Spleen (tissue), 11 donors: ENCODE measurements around the gene RORC. TPM values are rescaled to one million over a fixed set of nuclear protein-coding genes. Genes with fewer than 3 reads are reported as not detected.

Experiments used
- DNase-seq: peaks from one replicate; pipeline ENCODE4 v3.0.0-alpha.2; 2020
- H3K27ac ChIP-seq, 8 donors: fragments of 200-600 bp; sonication (generic) in 7 of 8; 1 replicate in 4 of 8; 2 replicates in 4 of 8; pipeline versions ENCODE4 v1.5.0 to v1.8.0; 2016 to 2021; ENCODE audit warnings: inconsistent platforms in 4 of 8, mild to moderate bottlenecking in 4 of 8, moderate library complexity in 1 of 8
- H3K27me3 ChIP-seq, 7 donors: fragments of 200-600 bp; sonication (generic) in 6 of 7; replicated peaks in 1 of 7; 1 replicate in 4 of 7; 2 replicates in 3 of 7; pipeline versions ENCODE4 v1.5.0 to v1.8.0; 2016 to 2021; ENCODE audit warnings: inconsistent platforms in 3 of 7, mild to moderate bottlenecking in 1 of 7
- H3K36me3 ChIP-seq, 6 donors: fragments of 200-600 bp; sonication (generic) in 5 of 6; 1 replicate in 4 of 6; 2 replicates in 2 of 6; pipeline versions ENCODE4 v1.5.0 to v1.8.0; 2016 to 2021; ENCODE audit warnings: inconsistent platforms in 2 of 6
- H3K4me1 ChIP-seq, 6 donors: fragments of 200-600 bp; sonication (generic) in 5 of 6; 1 replicate in 3 of 6; 2 replicates in 3 of 6; pipeline versions ENCODE4 v1.5.0 to v1.8.0; 2016 to 2021; ENCODE audit warnings: inconsistent platforms in 3 of 6
- H3K4me3 ChIP-seq, 8 donors: fragments of 200-600 bp; sonication (generic) in 7 of 8; 1 replicate in 4 of 8; 2 replicates in 4 of 8; pipeline versions ENCODE4 v1.5.0 to v1.8.0; 2016 to 2021; ENCODE audit warnings: inconsistent platforms in 4 of 8, mild to moderate bottlenecking in 4 of 8, moderate library complexity in 2 of 8
- H3K9me3 ChIP-seq, 8 donors: fragments of 200-600 bp; sonication (generic) in 7 of 8; 1 replicate in 4 of 8; 2 replicates in 4 of 8; pipeline versions ENCODE4 v1.5.0 to v1.8.0; 2016 to 2021; ENCODE audit warnings: inconsistent platforms in 4 of 8
- CTCF ChIP-seq, 11 experiments: fragments of 200-600 bp in 7 of 11; fragments of 450-650 bp in 4 of 11; sonication (generic) in 4 of 11; IDR thresholded peaks in 8 of 11; conservative IDR thresholded peaks in 3 of 11; 1 replicate in 7 of 11; 2 replicates in 4 of 11; pipeline versions ENCODE4 v1.4.0 to v1.8.0; 2016 to 2021; ENCODE audit warnings: antibody characterized with exemption in 11 of 11, inconsistent platforms in 4 of 11, mild to moderate bottlenecking in 1 of 11
- POLR2A ChIP-seq, 3 donors: fragments of 450-650 bp; IDR thresholded peaks; one replicate each; pipeline ENCODE4 v1.5.1; 2017; ENCODE audit warnings: antibody characterized with exemption in 3 of 3, mild to moderate bottlenecking in 1 of 3
- POLR2AphosphoS5 ChIP-seq, 3 donors: sonication (generic); formaldehyde crosslinking; IDR thresholded peaks; one replicate each; pipeline ENCODE4 v1.5.1; 2017; ENCODE audit warnings: antibody characterized with exemption in 3 of 3
- WGBS, 5 donors: extraction: QIAGEN DNeasy Blood & Tissue Kit in 3 of 5; methylation state at CpG; one replicate each; pipeline versions ENCODE4 v1.1.5 to v1.1.7; 2013 to 2018; 5-methylcytosine and 5-hydroxymethylcytosine counted together
- intact Hi-C: fragments of 100-400 bp; cut with DNase I; formaldehyde crosslinking; loops from one replicate; pipeline ENCODE4 v1.15.0; 2023; ENCODE audit warnings: low total_unique reads
- polyA plus RNA-seq, 3 donors: library from polyadenylated mRNA; stranded (reverse); fragments of 200-250 nt; gene quantifications; one replicate each; pipeline ENCODE4 v1.2.1, GENCODE V29; 2013
- total RNA-seq, 7 donors: library from RNA; depleted of rRNA in 3 of 7; stranded (reverse); fragments of >200 nt in 3 of 7; fragmentation: NEBNext Ultra II Directional in 4 of 7; extraction: Animal tissue kit (Norgen Biotek cat#: 25700) in 4 of 7; gene quantifications; one replicate each; pipeline versions ENCODE4 v1.1.0 to v1.2.1, GENCODE V29; 2016 to 2021
- donor health status: healthy with polysubstance abuse.
- donor health status: DM: no; HTN: no; CAD: no; lungs with moderate emphysema.
- donor health status: DM: no; HTN: no; CAD: no.
- donor health status: Bipolar disorder and iron deficiency.
- donor health status: healthy.
- donor health status: DM: no; HTN: no; CAD: no.
- donor health status: DM: yes; HTN: yes; CAD: no.

The RORC gene
- total and polyA plus RNA-seq, 10 donors, result 0.14 to 4.1 (median 1.6) TPM

GRCh38 chr1:151814426-151814825 lies 17.2 kb downstream of the RORC start:
- WGBS, 5 donors, result 84 to 90% (median 88%) methylated on average over 14 to 15 of the region's 15 CpGs
- Histone ChIP-seq H3K27me3 (peaks cover 0 to 5% (median 0%) of the 10 kb centered on the region in 7 donors), H3K4me3 (no peak overlapping the region), H3K36me3 (no peaks in the 10 kb centered on the region), H3K9me3 (no peaks in the 10 kb centered on the region), H3K27ac (no peak overlapping the region), H3K4me1 (peaks cover 0 to 34% (median 18%) of the 10 kb centered on the region in 6 donors)
- no peak for TF ChIP-seq CTCF (IDR thresholded peaks at IDR 0.05 in 8 of 11, conservative IDR thresholded peaks at IDR 0.05 in 3 of 11)
- no peak for TF ChIP-seq POLR2AphosphoS5 (IDR thresholded peaks at IDR 0.05)
- no peak for TF ChIP-seq POLR2A (IDR thresholded peaks at IDR 0.05)
- DNase-seq, result no peak
- intact Hi-C loops, result no loop called here

GRCh38 chr1:151813271-151813977 lies 18.2 kb downstream of the RORC start:
- Histone ChIP-seq H3K27me3 (peaks cover 0 to 5% (median 0%) of the 10 kb centered on the region in 7 donors), H3K4me3 (no peak overlapping the region), H3K4me1 (peaks cover 0 to 34% (median 18%) of the 10 kb centered on the region in 6 donors), H3K36me3 (no peaks in the 10 kb centered on the region), H3K27ac (no peak overlapping the region), H3K9me3 (no peaks in the 10 kb centered on the region)
- TF ChIP-seq CTCF (IDR thresholded peaks at IDR 0.05 in 8 of 11, conservative IDR thresholded peaks at IDR 0.05 in 3 of 11) (no peak), POLR2A (IDR thresholded peaks at IDR 0.05) (no peak), POLR2AphosphoS5 (IDR thresholded peaks at IDR 0.05) (no peak)
- no peak for DNase-seq
- intact Hi-C loops, result no loop called here
- 84 to 90% (median 88%) methylated on average over 10 to 12 of the region's 12 CpGs for WGBS, 5 donors

- no peaks in the 10 kb centered on the region for H3K36me3 ChIP-seq
- no peak for TF ChIP-seq POLR2AphosphoS5 (IDR thresholded peaks at IDR 0.05)
- no peak for TF ChIP-seq POLR2A (IDR thresholded peaks at IDR 0.05)
- TF ChIP-seq CTCF (IDR thresholded peaks at IDR 0.05 in 8 of 11, conservative IDR thresholded peaks at IDR 0.05 in 3 of 11), result no peak
- H3K9me3 ChIP-seq, result no peaks in the 10 kb centered on the region
- H3K4me1 ChIP-seq, result peaks cover 0 to 19% (median 12%) of the 10 kb centered on the region in 6 donors
- no peak overlapping the region for H3K27ac ChIP-seq
- DNase-seq, result no peak
- WGBS, 5 donors, result 82 to 95% (median 92%) methylated on average over 9 of the region's 9 CpGs
- intact Hi-C loops, result no loop called here
- no peaks in the 10 kb centered on the region for H3K27me3 ChIP-seq
- no peak overlapping the region for H3K4me3 ChIP-seq
These were observed 20.4 kb downstream of the RORC start for GRCh38 chr1:151811181-151811580.

GRCh38 chr1:151809985-151810556 lies 21.5 kb downstream of the RORC start:
- Histone ChIP-seq H3K4me1 (peaks cover 0 to 7% (median 2%) of the 10 kb centered on the region in 6 donors), H3K27ac (no peak overlapping the region), H3K36me3 (no peaks in the 10 kb centered on the region), H3K4me3 (no peak overlapping the region), H3K9me3 (no peaks in the 10 kb centered on the region), H3K27me3 (no peaks in the 10 kb centered on the region)
- TF ChIP-seq CTCF (IDR thresholded peaks at IDR 0.05 in 8 of 11, conservative IDR thresholded peaks at IDR 0.05 in 3 of 11), result no peak
- no peak for TF ChIP-seq POLR2AphosphoS5 (IDR thresholded peaks at IDR 0.05)
- TF ChIP-seq POLR2A (IDR thresholded peaks at IDR 0.05), result no peak
- intact Hi-C loops, result no loop called here
- 96 to 97% (median 97%) methylated on average over 1 of the region's 1 CpG for WGBS, 5 donors
- no peak for DNase-seq
